Spinal cord (tissue), 10 donors: Measurements from ENCODE around the gene NDUFB3. TPM values are rescaled to one million over a fixed set of nuclear protein-coding genes. Genes with fewer than 3 reads are reported as not detected.
"Not testable (repeated sequence)": the region's sequence is repeated elsewhere in the genome, so short reads cannot be mapped to it uniquely, and the experiment has no call there.

Experiments
- DNase-seq, 6 donors: peaks; one replicate each; pipeline versions ENCODE4 v3.0.0 to v3.0.0-alpha.2; 2013 to 2015; ENCODE audit warnings: low spot score in 6 of 6, low read depth in 4 of 6
- H3K27ac ChIP-seq: one replicate; pipeline ENCODE4 v1.5.1; 2013; ENCODE audit warnings: low read depth, low read length, control low read depth
- H3K27me3 ChIP-seq: one replicate; pipeline ENCODE4 v1.6.1; 2013; ENCODE audit warnings: low read length; ENCODE audit not compliant: control insufficient read depth, insufficient read depth
- H3K36me3 ChIP-seq: one replicate; pipeline ENCODE4 v1.6.1; 2013; ENCODE audit warnings: low read length; ENCODE audit not compliant: control insufficient read depth, insufficient read depth
- H3K4me1 ChIP-seq: one replicate; pipeline ENCODE4 v1.6.1; 2013; ENCODE audit warnings: low read length; ENCODE audit not compliant: control insufficient read depth, insufficient read depth
- H3K4me3 ChIP-seq: one replicate; pipeline ENCODE4 v1.5.1; 2013; ENCODE audit warnings: low read depth, low read length, control low read depth
- H3K9me3 ChIP-seq: one replicate; pipeline ENCODE4 v1.6.1; 2013; ENCODE audit warnings: low read length; ENCODE audit not compliant: control insufficient read depth, insufficient read depth
- WGBS: methylation state at CpG from one replicate; pipeline ENCODE4 v1.1.5; 2013; ENCODE audit warnings: missing lambda C conversion rate; ENCODE audit not compliant: insufficient coverage; 5-methylcytosine and 5-hydroxymethylcytosine counted together
- polyA plus RNA-seq, 2 donors: library from polyadenylated mRNA; unstranded; fragments of 120-200 nt; gene quantifications; one replicate each; pipeline ENCODE4 v1.2.1, GENCODE V29; 2013; ENCODE audit not compliant: insufficient read length in 2 of 2
- total RNA-seq, 2 donors: library from RNA; depleted of rRNA in 1 of 2; stranded (reverse); fragments of 120-200 nt in 1 of 2; fragments of >200 nt in 1 of 2; gene quantifications; one replicate each; pipeline versions ENCODE4 v1.2.3 to v1.2.4, GENCODE V29; 2013 to 2014
- donor health status: healthy.

NDUFB3 gene
- total and polyA plus RNA-seq, 4 donors, result 79.0 to 136 (median 116) TPM

DNA sequence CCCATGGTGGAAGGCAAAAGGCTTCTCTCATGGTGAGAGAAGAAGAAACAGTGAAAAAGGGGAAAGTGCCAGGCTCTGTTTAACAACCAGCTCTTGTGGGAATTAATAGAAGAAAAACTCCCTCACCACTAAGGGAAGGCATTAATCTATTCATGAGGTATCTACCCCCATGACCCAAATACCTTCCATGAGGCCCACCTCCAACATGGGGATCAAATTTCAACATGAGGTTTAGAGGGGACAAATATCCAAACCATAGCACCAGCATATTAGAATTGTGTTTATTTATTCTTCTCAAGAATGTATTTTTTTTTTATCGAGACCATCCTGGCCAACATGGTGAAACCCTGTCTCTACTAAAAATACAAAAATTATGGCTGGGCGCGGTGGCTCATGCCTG lies 39.3 kb downstream of the NDUFB3 start:
- Histone ChIP-seq H3K4me3 (no peak overlapping the region), H3K4me1 (peaks cover 8% of the 10 kb centered on the region), H3K27ac (no peak overlapping the region), H3K9me3 (no peaks in the 10 kb centered on the region), H3K27me3 (no peaks in the 10 kb centered on the region), H3K36me3 (no peaks in the 10 kb centered on the region)
- DNase-seq, result no peak
- 100% methylated on average over 2 of the region's 3 CpGs for WGBS

DNA sequence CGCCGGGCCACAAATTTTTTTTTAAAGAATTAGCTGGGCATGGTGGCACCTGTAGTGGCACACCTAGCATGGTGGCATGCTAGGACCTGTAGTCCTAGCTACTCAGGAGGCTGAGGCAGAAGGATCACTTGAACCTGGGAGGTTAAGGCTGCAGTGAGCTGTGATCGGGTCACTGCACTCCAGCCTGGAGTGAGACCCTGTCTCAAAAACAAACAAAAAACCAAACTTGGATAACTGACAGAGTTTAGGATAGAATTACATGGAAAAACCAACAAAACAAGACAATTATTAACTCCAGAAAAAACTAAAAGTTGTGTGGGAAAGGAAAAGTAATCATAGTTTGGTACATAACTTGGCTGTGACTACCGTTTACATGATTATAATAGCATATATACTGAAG lies 42.5 kb downstream of the NDUFB3 start:
- peaks cover 23% of the 10 kb centered on the region for H3K4me1 ChIP-seq
- no peak overlapping the region for H3K4me3 ChIP-seq
- no peaks in the 10 kb centered on the region for H3K27me3 ChIP-seq
- H3K36me3 ChIP-seq, result no peaks in the 10 kb centered on the region
- no peak overlapping the region for H3K27ac ChIP-seq
- no peaks in the 10 kb centered on the region for H3K9me3 ChIP-seq
- no peak for DNase-seq
- 100% methylated on average over 2 of the region's 4 CpGs for WGBS

DNA sequence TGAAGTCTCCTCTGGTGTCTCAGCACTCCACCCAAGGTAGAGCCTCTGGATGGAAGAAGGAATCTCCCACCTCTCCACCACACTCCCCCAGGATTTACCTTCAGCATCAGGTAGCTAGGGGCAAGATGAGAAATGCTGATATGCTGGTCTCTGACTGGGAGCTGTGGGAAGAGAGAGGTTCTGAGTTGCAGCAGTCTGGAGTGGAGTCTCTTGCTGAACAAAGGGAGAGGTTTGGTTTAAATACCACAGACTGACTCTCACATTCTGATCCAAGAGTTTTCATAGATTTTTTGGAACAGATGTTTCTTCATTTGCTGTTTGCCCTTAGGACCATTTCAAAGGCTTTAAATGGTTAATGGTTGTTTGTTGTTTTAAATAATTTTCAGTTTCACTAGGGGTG lies 43.0 kb downstream of the NDUFB3 start:
- peaks cover 23% of the 10 kb centered on the region for H3K4me1 ChIP-seq
- no peaks in the 10 kb centered on the region for H3K27me3 ChIP-seq
- no peak overlapping the region for H3K4me3 ChIP-seq
- no peaks in the 10 kb centered on the region for H3K36me3 ChIP-seq
- H3K9me3 ChIP-seq, result no peaks in the 10 kb centered on the region
- H3K27ac ChIP-seq, result peak overlapping the region; percentile 99
- DNase-seq, result no peak

DNA sequence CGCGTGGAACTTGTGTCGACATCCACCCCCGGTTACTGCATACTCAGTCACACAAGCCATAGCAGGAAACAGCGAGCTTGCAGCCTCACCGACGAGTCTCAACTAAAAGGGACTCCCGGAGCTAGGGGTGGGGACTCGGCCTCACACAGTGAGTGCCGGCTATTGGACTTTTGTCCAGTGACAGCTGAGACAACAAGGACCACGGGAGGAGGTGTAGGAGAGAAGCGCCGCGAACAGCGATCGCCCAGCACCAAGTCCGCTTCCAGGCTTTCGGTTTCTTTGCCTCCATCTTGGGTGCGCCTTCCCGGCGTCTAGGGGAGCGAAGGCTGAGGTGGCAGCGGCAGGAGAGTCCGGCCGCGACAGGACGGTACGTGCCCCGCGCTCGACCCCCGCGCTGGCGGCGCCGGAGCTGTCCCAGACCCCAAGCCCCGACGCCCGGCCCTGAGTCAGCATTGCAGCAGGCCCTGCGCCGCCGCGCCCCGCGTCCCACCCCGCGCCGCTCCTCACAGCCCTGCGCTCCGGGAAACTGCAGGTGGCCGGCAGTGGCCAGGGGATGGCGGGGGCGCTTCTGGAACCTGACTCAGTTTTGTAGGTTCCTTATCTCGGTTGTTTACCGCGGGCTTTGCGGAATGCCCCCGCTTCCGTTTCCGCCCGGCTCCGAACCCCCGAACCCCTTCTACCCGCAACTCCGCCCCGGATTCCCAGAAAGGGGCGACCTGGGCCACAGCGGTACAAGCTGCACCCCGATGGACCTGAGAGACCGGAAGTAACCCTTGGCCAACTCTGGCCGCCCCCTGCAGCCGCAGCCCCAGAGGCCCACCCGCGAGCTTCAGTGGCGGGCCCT lies 44.5 kb downstream of the NDUFB3 start, which contains the start of gene CFLAR:
Gene CFLAR, plus strand, starts transcription at position 50 of the 844 bp plus-strand sequence. CDS start 13,702 bp downstream, outside the sequence.
- no peaks in the 10 kb centered on the region for H3K9me3 ChIP-seq

DNA sequence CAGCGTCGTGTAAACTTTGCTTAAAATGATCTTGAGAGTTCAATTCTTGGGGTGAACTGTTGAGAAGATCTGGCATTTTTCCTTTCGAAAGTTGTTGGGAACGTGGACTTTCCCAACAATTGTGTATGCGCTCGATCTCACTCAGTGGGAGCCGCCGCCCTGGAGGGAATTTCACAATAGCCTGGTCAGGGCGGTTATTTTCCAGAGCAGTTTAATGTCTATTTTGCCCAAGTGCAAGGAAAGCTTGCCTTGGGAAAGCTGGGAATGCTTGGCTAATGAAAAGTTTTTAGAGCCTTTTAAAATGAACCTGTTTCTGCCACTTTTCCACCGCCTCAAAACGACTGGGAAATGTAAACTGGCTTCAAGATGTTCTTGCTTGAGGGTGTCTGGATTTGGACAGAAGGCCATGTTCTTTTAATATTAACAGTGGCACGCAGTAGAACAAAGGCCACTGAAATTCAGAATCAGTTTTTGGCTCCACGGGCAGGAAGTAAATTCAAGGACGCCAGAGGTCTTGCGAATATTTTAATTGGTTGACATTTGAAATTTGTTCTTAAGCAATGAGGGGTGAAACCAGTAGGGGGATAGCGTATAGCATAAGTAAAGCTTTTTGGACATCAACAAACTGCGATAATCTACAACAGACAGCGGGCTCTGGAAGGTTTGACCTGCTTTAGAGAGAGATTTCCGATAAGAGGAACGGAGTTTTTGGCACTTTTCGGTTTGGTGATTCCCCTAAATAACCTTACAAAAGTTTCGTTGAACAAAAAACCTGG lies 45.3 kb downstream of the NDUFB3 start:
- peak overlapping the region; percentile 86 for H3K4me3 ChIP-seq
- DNase-seq, result peak in 4 of 6 donors; percentile 28 to 66 (median 42)
- H3K4me1 ChIP-seq, result peaks cover 23% of the 10 kb centered on the region
- no peaks in the 10 kb centered on the region for H3K27me3 ChIP-seq
- no peaks in the 10 kb centered on the region for H3K9me3 ChIP-seq
- peak overlapping the region; percentile 99 for H3K27ac ChIP-seq
- no peaks in the 10 kb centered on the region for H3K36me3 ChIP-seq
- WGBS, result 19% methylated on average over 18 of the region's 22 CpGs

More for the DNA sequence above, 44.5 kb downstream of the NDUFB3 start, which contains the start of gene CFLAR:
- Histone ChIP-seq H3K4me3 (peak within 1 kb of the TSS; percentile 86), H3K36me3 (no peaks in the 10 kb centered on the region), H3K27ac (peak within 1 kb of the TSS; percentile 99), H3K27me3 (no peaks in the 10 kb centered on the region), H3K4me1 (peaks cover 23% of the 10 kb centered on the region)
- WGBS, result under 1% methylated on average over 72 of the region's 75 CpGs
- peak; percentile 21 to 84 (median 63) for DNase-seq

DNA sequence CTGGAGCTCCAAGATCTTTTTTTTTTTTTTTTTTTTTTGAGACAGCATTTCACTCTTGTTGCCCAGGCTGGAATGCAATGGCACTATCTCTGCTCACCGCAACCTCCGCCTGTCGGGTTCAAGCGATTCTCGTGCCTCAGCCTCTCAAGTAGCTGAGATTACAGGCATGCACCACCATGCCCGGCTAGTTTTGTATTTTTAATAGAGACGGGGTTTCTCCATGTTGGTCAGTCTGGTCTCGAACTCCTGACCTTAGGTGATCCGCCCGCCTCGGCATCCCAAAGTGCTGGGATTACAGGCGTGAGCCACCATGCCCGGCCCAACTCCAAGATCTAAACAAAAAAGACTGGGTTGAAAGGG lies 45.9 kb downstream of the NDUFB3 start:
- H3K36me3 ChIP-seq, H3K9me3 ChIP-seq, H3K27me3 ChIP-seq, DNase-seq: not testable (repeated sequence)
- Histone ChIP-seq H3K4me1 (peaks cover 23% of the 10 kb centered on the region), H3K27ac (peak overlapping the region; percentile 99), H3K4me3 (peak overlapping the region; percentile 86)
- WGBS, result 87% methylated on average over 5 of the region's 13 CpGs

DNA sequence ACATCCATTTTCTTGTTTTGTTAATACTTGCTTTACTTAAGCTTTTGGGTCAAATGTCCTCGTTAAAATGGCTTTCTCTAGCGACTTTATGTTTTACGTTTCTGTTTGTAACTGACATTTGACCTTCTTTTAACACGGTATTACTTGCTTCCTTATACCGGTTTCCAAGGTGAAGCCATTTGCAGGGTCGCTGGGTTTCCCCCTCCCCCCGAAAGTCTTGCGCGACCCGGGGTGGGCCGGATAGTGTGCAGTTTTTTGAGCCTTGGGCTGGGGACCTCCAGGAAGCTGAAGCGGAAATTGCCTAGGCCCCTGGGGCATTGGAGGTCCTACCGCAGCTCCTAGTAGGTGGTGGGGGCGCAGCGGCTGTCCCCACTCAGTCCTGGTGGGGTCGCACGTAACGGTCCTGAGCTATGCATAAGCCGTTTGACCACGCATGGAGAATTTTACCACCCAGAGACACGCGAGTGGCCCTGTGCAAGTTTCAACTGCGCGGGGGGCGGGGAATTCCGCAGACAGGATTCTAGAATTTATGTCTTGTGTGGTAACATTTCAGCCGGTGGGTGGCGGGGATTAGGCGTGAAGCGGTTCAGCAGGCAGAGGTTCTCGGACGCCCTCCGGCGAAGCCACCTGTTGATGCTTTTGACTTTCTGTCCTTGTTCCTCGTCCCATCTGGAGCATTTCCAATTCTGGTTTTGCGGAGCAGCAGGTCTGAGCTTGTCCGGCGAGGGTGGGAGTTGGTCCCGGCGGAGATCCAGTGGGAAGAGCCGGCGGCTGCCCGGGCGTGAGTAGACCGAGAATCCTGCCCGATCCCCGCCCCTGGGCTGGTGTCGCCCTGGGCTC lies 46.5 kb downstream of the NDUFB3 start:
- peak overlapping the region; percentile 99 for H3K27ac ChIP-seq
- WGBS, result 1% methylated on average over 42 of the region's 48 CpGs
- no peaks in the 10 kb centered on the region for H3K36me3 ChIP-seq
- no peaks in the 10 kb centered on the region for H3K9me3 ChIP-seq
- peak overlapping the region; percentile 86 for H3K4me3 ChIP-seq
- no peaks in the 10 kb centered on the region for H3K27me3 ChIP-seq
- peak; percentile 27 to 82 (median 41) for DNase-seq
- H3K4me1 ChIP-seq, result peaks cover 23% of the 10 kb centered on the region

DNA sequence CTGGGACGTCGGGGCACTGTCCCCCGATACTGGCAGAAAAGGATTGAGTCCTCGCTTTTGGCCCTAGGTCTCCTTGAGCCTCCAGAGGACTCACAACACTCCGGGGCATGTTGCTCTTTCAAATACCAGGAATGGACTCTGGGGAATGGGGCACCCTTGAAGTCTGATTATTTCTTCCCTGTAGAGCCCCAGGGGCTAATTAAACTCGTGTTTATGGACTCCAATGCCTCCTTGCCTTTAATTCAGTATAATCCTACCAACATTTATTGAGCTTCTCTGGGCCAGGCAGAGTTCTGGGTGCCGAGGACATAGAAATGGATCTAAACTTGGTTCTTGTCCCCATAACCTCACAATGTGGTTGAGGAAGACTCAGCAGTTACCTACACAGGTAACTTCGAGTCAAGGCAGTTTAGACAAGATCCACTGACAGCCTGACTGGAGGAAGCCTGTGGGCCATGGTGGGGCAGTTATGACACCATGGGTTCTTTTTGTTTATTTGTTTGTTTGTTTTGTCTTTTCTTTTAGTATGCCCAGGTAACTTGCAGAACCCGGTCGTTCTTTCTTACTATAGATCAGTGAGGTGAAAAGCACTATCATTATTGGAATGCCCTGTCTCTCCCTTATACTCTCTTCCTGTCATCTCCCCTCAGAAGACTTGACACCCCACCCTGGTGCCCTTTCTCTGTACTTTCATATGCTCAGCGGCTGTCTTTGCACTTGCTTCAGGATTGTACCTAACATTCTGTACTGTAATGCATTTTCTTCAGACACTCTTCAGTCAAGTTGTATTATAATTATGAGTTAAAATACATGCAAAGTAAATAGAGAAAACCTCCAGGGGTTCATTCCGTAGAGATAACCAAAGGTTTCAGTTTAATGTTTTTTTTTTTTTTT lies 47.4 kb downstream of the NDUFB3 start:
- H3K36me3 ChIP-seq, result no peaks in the 10 kb centered on the region
- no peaks in the 10 kb centered on the region for H3K9me3 ChIP-seq
- peak overlapping the region; percentile 99 for H3K27ac ChIP-seq
- WGBS, result 14% methylated on average over 7 of the region's 12 CpGs
- peak in 2 of 6 donors; percentile 22 to 55 for DNase-seq
- no peaks in the 10 kb centered on the region for H3K27me3 ChIP-seq
- peaks cover 23% of the 10 kb centered on the region for H3K4me1 ChIP-seq
- peak overlapping the region; percentile 86 for H3K4me3 ChIP-seq
